ENCODE data around the gene CHTF18.

The CHTF18 gene

GRCh38 chr16:760545-761343, 27.7 kb upstream of the CHTF18 start, which contains the start of gene MSLN:
TSS of gene MSLN (plus strand) at chr16:760734. CDS start at chr16:762681, 1,947 bp downstream.
- no peak for DNase-seq (ENCODE audit: low spot score)

- no peak for DNase-seq (ENCODE audit: low spot score)
Observed at GRCh38 chr16:761625-762513, 26.6 kb upstream of the CHTF18 start.

GRCh38 chr16:762595-763268, 25.7 kb upstream of the CHTF18 start:
- DNase-seq (ENCODE audit: low spot score), result no peak

- DNase-seq (ENCODE audit: low spot score), result no peak
Observed at GRCh38 chr16:763369-764183, 24.8 kb upstream of the CHTF18 start.

GRCh38 chr16:764184-764750, 24.2 kb upstream of the CHTF18 start:
- DNase-seq (ENCODE audit: low spot score), result no peak

- DNase-seq (ENCODE audit: low spot score), result no peak
Observed at GRCh38 chr16:764848-765487, 23.5 kb upstream of the CHTF18 start.

GRCh38 chr16:765488-765865, 22.9 kb upstream of the CHTF18 start:
- no peak for DNase-seq (ENCODE audit: low spot score)

- no peak for DNase-seq (ENCODE audit: low spot score)
Observed at GRCh38 chr16:766008-766819, 22.2 kb upstream of the CHTF18 start.

GRCh38 chr16:766820-767640, 21.4 kb upstream of the CHTF18 start:
- no peak for DNase-seq (ENCODE audit: low spot score)

- no peak for DNase-seq (ENCODE audit: low spot score)
Observed at GRCh38 chr16:767743-768235, 20.6 kb upstream of the CHTF18 start.

- DNase-seq (ENCODE audit: low spot score), result no peak
Observed at GRCh38 chr16:768428-768827, 20.0 kb upstream of the CHTF18 start.

- peak; percentile 30 for DNase-seq (ENCODE audit: low spot score)
Observed at GRCh38 chr16:769184-769784, 19.1 kb upstream of the CHTF18 start.

GRCh38 chr16:769934-770333, 18.5 kb upstream of the CHTF18 start:
- no peak for DNase-seq (ENCODE audit: low spot score)

- DNase-seq (ENCODE audit: low spot score), result no peak
Observed at GRCh38 chr16:770411-770810, 18.0 kb upstream of the CHTF18 start.

GRCh38 chr16:772959-773358, 15.5 kb upstream of the CHTF18 start:
- no peak for DNase-seq (ENCODE audit: low spot score)

- DNase-seq (ENCODE audit: low spot score), result no peak
Observed at GRCh38 chr16:774086-775001, 14.1 kb upstream of the CHTF18 start.

GRCh38 chr16:775236-775796, 13.1 kb upstream of the CHTF18 start:
- DNase-seq (ENCODE audit: low spot score), result no peak
